HT1080 (cell line): ENCODE results near the gene IBSP. TPM values are rescaled to one million over a fixed set of nuclear protein-coding genes. Genes with fewer than 3 reads are reported as not detected.

ENCODE experiments used
- DNase-seq: peaks from one replicate; pipeline ENCODE4 v3.0.0-alpha.2; 2015; ENCODE audit warnings: low read depth
- polyA plus RNA-seq, 2 experiments: library from polyadenylated mRNA; depleted of rRNA; stranded (reverse); fragments of >200 nt; gene quantifications; 2 replicates each; pipeline ENCODE4 v1.2.3, GENCODE V29; 2015
- total RNA-seq: library from RNA; depleted of rRNA; stranded (reverse); fragments of >200 nt; shearing (Covaris generic); gene quantifications from 2 replicates; pipeline ENCODE4 v1.2.3, GENCODE V29; 2014; rRNA removed

IBSP gene, protein sequence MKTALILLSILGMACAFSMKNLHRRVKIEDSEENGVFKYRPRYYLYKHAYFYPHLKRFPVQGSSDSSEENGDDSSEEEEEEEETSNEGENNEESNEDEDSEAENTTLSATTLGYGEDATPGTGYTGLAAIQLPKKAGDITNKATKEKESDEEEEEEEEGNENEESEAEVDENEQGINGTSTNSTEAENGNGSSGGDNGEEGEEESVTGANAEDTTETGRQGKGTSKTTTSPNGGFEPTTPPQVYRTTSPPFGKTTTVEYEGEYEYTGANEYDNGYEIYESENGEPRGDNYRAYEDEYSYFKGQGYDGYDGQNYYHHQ
- total RNA-seq = not detected in 2 replicates
- polyA plus RNA-seq (2015; cell fraction: cytosol; rRNA removed) = not detected in 2 replicates
- not detected in 2 replicates for polyA plus RNA-seq (2015; cell fraction: nucleus; rRNA removed)

DNA sequence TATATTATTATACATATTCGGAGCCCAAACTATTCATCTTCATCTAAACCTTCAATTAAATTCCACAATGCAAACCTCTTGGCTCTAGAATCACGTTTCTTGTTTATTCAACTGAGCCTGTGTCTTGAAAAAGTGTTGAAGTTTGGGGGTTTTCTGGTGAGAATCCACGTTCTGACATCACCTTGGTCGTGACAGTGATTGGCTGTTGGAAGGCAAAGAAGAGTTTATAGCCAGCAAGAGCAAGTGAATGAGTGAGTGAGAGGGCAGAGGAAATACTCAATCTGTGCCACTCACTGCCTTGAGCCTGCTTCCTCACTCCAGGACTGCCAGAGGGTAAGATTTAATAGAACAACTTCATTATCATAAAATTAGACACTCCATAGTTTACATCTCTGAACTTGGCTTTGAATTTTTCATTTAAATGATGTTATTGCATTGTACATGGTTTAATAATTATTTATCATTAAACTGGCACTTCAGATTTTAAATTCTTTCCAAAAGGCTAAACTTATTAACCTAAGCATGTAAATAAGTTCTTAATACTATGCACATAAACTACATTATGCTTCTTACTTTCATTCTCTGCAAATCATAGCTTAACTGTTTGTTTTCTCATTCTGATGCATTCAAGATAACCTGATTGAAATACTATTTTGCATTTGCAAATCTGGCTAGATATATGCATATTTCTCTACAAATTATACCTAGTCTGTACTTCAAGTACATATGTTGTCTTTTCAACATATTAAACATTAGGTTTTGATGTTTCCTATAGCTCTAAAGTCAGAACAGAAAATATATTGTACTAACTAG lies at the start of gene IBSP:
Gene IBSP, plus strand, starts transcription at position 254 of the 813 bp plus-strand sequence. CDS start 2,808 bp downstream, outside the sequence.
- DNase-seq = no peak

DNA sequence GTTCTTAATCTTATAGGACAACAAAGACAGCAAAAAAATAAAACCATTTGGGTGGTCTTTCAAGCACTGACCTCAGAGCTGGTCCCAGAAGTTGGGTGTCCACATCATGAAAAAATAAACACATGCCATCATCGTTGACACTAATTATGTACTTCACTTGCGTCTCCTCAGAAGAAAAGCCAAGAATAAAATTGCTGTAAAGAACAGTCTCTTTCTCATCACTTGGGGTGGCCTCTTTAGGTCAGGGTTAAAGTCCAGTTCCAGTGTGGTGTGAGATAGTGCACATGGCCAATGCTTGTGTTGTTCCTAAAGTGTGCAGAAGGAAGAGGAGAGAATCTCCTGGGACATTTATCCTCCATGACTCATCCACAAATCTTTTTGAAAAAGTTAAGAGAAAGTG lies 49.5 kb upstream of the IBSP start:
- no peak for DNase-seq

DNA sequence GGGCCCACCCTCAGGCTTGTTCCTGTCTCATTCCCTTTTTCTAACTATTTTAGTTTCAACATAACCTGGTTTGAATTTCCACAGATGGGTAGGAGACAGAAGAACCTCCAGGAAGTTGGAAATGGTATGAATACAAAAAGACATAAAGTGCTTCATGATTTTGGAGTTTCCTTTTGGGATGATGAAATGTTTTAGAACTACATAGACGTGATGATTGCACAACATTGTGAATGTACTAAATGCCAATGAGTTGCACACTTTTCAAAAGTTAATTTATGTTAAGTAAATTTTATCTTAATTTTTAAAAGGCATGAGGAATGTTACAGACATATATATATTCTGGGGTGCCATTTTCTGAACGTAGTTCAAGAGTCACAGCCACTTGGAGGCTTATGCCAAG lies 41.1 kb upstream of the IBSP start:
- DNase-seq = no peak

DNA sequence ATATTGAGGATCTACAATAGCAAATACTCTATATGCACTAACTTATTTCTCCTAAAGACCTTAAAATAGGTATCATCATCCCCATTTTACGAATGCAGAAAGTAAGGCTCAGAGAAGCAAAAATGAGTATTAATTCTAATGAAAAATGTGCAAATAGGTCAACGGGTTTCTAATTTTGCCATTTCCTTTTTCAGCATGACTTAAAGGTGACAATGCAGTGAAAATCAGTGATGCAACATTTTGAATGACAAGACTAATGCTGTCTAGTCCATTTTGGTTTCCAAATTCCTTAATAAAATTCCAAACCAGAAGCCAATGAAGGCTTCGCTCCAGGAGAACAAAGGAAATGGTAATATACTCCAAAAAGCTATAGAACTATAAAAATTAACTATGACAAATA lies 37.0 kb upstream of the IBSP start:
- no peak for DNase-seq

GRCh38 chr4:87781569-87781968 lies 17.8 kb upstream of the IBSP start:
- DNase-seq = no peak

GRCh38 chr4:87783781-87784180 lies 15.6 kb upstream of the IBSP start:
- no peak for DNase-seq

GRCh38 chr4:87785731-87786509 lies 13.4 kb upstream of the IBSP start:
- DNase-seq = no peak

DNA sequence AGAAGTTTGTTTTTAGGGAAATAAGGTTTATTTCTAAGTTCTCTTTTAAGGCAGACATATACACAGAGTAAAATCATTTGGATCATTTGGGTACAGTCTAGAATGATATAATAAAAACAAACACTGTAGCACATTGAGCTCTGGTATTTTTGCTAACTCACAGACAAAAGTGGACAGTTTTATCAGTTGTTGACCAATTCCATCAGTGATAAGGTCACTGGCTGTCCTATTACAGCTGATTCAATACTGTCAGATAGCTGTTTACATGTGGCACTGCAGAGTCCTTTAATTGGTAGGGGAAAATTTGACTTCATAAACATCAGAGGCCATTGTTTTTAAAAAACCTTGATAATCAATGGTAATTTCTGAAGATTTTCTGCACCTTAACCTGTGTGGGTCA lies 3.5 kb downstream of the IBSP start:
- DNase-seq = no peak

DNA sequence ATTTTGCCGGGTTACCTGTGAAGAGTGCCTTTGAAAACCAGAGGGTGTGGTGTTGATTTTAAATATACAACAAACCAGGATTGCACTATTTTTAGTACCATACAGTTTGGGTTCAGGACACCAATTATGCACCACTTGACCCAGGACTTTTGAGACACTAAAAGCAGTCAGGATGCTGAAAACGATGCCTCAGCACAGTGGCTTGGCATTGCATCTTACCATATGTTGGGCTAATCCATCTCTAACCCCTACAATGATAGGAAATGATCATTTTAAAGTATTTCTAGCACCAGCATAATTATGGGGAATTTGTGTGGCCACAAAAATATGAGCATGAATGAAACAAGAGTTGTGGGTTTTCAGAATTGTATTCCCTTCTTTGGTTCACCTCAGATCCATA lies 4.1 kb downstream of the IBSP start:
- DNase-seq = no peak

DNA sequence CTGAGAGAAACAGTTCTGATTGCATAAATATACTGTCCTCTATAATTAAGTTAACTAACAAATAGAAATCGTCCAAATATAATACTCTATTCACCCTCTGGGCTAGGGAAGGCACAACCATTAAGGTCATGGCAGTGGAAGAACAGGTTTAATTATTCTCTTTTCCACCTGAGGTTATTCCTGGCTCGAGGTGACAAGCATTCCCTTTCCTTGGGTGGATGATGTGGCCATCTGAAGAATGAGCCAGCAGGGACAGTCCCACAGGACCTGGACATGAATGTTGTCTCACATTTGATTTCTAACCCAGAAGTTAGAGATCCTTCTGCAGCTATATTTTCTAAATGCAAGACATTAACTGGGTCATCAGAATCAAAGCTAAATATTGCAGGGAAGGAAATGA lies 5.5 kb downstream of the IBSP start:
- DNase-seq = no peak

DNA sequence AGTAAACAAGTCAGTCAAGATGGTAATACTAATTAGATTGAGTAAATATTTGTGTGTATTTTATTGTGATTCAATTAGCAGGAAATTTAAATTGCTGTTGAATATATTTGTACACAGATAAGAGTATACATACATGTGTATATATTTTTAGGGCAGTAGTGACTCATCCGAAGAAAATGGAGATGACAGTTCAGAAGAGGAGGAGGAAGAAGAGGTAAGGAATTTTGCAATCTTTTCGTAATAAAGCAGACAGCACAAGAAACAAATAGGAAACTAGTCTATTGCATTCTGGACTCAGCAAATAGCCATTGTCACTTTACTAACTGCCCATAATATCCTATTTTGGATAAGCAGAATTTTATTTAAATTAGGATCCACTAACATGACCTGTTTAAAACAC lies 6.6 kb downstream of the IBSP start:
- peak; percentile 51 for DNase-seq

DNA sequence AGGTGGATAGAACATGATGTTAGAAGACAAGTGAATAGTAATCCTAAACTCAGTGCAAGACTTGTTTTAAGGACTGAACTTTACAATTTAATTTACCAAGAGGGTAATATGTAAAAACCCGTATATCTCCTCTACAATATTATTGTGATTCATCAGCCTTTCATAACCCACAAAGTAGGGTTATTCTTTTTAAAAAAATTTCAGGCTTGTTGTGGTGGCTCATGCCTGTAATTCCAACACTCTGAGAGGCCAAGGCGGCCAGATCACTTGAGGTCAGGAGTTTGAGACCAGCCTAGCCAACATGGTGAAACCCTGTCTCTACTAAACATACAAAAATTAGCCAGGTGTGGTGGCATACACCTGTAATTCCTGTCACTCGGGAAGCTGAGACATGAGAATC lies 7.2 kb downstream of the IBSP start:
- DNase-seq = peak; percentile 31

DNA sequence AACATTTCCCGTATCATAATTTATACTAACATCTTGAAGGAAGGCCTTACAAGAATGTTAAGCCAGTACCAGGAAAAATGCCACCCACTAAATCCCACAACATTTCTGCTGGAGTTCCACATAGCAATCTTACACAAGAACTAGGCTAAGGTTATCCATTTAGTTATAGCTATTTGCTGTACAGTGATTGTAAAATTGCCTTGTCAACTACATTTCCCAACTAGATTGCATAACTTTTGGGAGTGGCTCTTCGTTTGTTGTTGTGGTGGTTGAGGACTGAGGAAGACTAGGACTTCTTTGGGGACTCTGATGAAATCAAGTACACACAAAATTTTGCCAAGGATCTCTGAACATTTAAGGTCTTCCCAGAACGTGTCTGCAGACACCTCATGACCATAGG lies 8.0 kb downstream of the IBSP start:
- no peak for DNase-seq

DNA sequence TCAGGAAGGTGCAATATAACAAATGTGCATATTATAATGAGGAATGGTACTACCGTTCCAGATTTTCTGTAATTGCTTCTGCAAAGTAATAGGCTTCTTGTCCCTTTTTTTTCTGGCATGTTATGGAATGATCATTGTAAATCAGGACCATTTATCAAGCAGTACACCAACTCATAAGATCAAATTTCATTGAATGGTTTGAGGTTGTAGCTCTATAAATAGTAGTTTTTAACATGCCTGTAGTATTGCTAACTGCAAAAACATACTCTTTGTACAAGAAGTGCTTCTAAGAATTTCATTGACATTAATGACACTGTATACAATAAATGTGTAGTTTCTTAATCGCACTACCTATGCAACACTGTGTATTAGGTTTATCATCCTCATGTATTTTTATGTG lies 12.6 kb downstream of the IBSP start:
- DNase-seq = no peak

DNA sequence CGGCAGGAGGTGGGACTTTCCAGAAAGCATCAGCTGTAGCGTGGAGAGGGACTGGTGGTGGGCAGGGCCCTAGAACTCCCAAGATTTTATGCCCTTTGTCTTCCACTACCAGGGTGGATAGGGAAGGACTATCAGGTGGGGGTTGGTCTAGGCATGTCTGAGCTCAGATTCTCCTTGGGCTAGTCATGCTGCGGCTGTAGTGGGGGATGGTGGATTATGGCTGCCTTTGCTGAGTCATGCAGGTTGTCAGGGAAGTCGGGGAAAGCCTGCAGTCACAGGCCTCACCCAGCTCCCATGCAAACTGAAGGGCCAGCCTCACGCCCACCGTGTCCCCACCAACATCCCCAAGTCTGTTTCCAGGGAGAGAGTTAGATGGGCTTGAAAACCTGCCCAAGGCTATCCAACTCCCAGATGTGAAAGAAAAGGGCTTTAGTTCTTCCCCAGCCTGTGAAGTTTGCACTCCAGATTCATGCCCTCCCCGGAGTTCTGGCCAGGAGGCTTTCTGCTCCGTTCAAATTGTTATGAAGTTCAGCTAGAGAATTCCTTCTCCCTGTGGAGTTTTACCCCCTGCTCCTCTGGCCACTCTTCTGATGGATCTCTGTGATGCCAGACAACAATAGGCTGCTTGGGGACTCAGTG lies 20.0 kb downstream of the IBSP start:
- DNase-seq = peak; percentile 92

DNA sequence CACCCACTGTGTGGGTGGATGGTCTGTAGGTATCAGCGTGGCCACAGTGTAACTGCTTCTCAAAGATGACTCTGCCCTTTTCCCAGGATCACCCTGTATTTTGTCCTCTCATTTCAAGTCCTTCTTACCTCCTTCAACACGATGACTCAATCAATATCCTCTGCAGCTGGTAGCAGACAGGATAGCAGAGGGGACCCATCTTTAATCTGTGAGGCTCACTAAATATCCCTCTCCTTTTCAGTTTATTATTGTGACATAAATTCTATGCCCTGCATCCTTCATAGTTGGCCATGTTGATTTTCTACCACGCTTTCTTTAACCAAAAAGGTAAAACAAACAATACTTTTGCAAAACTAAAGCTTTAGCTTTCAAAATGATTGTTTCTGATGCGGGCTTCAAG lies 23.8 kb downstream of the IBSP start:
- no peak for DNase-seq

DNA sequence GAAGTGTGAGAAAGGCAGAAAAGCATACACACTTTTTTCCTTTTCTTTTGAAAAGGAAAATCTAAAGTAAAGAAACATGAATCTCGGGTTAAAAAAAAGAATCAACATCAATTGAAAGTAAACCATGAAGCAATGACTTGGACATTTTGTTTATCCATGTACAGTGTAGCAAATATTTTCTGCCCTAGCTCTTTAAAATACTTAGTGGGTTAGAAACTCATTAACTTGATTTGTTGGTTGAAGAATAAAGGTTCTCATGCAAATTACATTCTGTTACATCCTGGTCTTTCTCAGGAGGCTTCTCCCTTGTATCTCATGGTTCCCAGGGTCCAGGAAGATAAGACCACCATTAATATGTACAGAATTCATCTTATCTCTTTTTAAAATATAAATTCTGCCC lies 24.4 kb downstream of the IBSP start:
- DNase-seq = no peak

DNA sequence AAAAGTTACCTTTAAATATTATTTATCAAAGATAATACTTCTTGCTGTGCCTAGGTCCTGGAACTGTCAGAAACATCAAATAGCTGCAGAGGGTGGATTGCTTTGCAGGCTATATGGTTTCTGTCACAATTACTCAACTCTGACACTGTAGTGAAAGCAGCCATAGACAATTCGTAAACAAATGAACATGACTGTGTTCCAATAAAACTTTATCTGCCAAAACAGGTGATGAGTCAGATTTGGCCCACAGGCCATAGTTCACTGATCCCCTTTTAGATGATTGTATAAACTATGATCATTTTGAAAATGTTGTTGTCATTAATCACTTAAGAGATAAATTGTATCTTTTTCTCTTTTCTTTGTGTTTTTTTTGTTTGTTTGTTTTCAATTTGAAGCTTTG lies 25.0 kb downstream of the IBSP start:
- no peak for DNase-seq

DNA sequence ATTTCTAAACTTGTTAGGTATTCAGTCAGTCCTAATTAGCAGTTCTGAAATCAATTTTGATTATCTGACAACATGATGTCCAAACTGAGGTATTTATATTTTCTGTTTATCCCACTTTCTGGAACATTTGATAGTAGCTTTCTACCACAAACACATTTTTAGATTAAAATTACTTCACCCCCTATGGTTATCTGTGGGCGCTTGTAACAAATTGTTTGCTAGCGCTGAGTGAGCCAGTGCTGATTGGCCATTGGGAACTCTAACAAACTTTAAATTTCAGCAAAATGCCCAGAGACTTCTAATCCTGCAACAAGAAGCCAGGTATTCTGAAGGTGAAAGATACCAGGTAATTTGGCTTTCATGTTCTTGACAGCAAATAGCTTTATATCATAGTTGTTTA lies 33.3 kb downstream of the IBSP start, which contains the start of gene MEPE:
Gene MEPE, plus strand, starts transcription at position 301 of the 400 bp plus-strand sequence. CDS start 1,746 bp downstream, outside the sequence.
- DNase-seq = no peak

- no peak for DNase-seq
Measured at GRCh38 chr4:87834401-87834800, 35.0 kb downstream of the IBSP start.

DNA sequence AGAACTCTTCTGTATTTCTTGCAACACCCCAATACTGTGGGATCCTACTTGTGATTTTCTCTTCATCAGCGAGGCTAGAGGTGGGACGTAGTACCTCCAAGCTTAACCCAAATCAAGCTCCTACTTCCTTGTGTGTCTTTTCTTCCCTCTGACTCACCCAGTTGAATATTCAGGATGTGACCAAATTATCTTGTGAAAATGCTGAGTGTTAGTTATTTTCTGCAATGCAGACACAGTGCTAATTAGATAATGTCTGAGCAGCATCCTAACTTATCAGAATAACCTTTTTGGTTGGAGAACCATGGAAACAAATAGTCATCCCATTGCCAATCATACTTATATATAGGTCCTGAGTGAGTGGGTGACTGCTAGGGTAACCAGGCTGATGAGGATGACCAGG lies 35.8 kb downstream of the IBSP start:
- no peak for DNase-seq
